Loucy (cell line): ENCODE results near the gene CACNA1H.

Source experiments
- H2AFZ ChIP-seq: fragments of 200-600 bp; sonication (generic); 2 replicates; pipeline ENCODE4 v1.6.0; 2016; ENCODE audit warnings: antibody characterized with exemption, mild to moderate bottlenecking, low read length, moderate library complexity
- H3F3A ChIP-seq: fragments of 200-600 bp; 2 replicates; pipeline ENCODE4 v1.6.0; 2016; ENCODE audit warnings: antibody characterized with exemption, low read depth, mild to moderate bottlenecking
- H3K27me3 ChIP-seq: fragments of 200-600 bp; sonication (generic); 2 replicates; pipeline ENCODE4 v1.6.1; 2014; ENCODE audit warnings: low read length, mild to moderate bottlenecking; ENCODE audit not compliant: insufficient read depth, poor library complexity, severe bottlenecking
- H3K36me3 ChIP-seq: fragments of 200-600 bp; sonication (generic); 2 replicates; pipeline ENCODE4 v1.6.1; 2016; ENCODE audit warnings: low read length; ENCODE audit not compliant: insufficient read depth
- H3K4me1 ChIP-seq: fragments of 200-600 bp; sonication (generic); 2 replicates; pipeline ENCODE4 v1.5.1; 2014; ENCODE audit warnings: low read length, mild to moderate bottlenecking; ENCODE audit not compliant: insufficient read depth, poor library complexity, severe bottlenecking
- H3K4me2 ChIP-seq: fragments of 200-600 bp; sonication (generic); 2 replicates; pipeline ENCODE4 v1.6.0; 2014; ENCODE audit warnings: antibody characterized with exemption, low read length, low read depth, mild to moderate bottlenecking; ENCODE audit not compliant: poor library complexity, severe bottlenecking
- H3K4me3 ChIP-seq: fragments of 200-600 bp; sonication (generic); 2 replicates; pipeline ENCODE4 v1.5.1; 2014; ENCODE audit warnings: low read length, mild to moderate bottlenecking, mixed read lengths; ENCODE audit not compliant: poor library complexity, severe bottlenecking
- H3K79me2 ChIP-seq: fragments of 200-600 bp; sonication (generic); 2 replicates; pipeline ENCODE4 v1.6.1; 2014; ENCODE audit warnings: low read length; ENCODE audit not compliant: insufficient read depth
- H3K9ac ChIP-seq: fragments of 200-600 bp; sonication (generic); 2 replicates; pipeline ENCODE4 v1.6.0; 2014; ENCODE audit warnings: mild to moderate bottlenecking, low read depth, low read length, moderate library complexity; ENCODE audit not compliant: poor library complexity, severe bottlenecking
- H3K9me2 ChIP-seq: fragments of 200-600 bp; sonication (generic); replicated peaks from 2 replicates; pipeline ENCODE4 v1.6.1; 2016; ENCODE audit warnings: low read depth, low read length, mixed read lengths
- H3K9me3 ChIP-seq: fragments of 200-600 bp; sonication (generic); 2 replicates; pipeline ENCODE4 v1.6.1; 2014; ENCODE audit warnings: mild to moderate bottlenecking, antibody characterized with exemption, low read length, low read depth; ENCODE audit not compliant: insufficient read depth
- H4K20me1 ChIP-seq: fragments of 200-600 bp; sonication (generic); 2 replicates; pipeline ENCODE4 v1.6.0; 2014; ENCODE audit warnings: antibody characterized with exemption, low read length, mild to moderate bottlenecking; ENCODE audit not compliant: insufficient read depth, poor library complexity, severe bottlenecking
- CTCF ChIP-seq: fragments of 200-600 bp; sonication (generic); conservative IDR thresholded peaks from 2 replicates; pipeline ENCODE4 v1.5.1; 2014; ENCODE audit warnings: mild to moderate bottlenecking, antibody characterized with exemption, low read length
- EZH2phosphoT487 ChIP-seq: fragments of 200-600 bp; IDR thresholded peaks from 2 replicates; pipeline ENCODE4 v1.6.1; 2018; ENCODE audit warnings: antibody characterized with exemption, mild to moderate bottlenecking, moderate library complexity, borderline replicate concordance

The CACNA1H gene

DNA sequence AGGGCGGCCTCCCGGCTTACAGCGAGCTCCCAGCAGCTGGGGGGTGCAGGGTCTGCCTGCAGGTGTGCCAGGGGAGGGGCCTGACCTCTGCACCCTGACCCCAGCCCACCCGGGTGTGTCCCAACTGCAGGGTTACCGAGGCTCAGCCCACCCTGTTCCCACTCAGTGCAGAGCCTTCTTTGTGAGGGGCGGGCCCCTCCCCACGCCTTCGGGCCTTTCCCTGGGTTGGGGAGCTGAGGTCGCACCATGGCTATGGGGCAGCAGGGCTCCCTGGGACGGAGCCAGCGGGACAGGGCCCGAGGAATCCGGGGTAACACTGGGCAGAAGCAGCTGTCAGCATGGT lies 17.1 kb downstream of the CACNA1H start:
- Histone ChIP-seq H3K9me2 (no peaks in the 10 kb centered on the region), H3K79me2 (no peaks in the 10 kb centered on the region), H3F3A (no peaks in the 10 kb centered on the region), H3K4me2 (no peak overlapping the region), H3K4me3 (no peak overlapping the region), H3K9ac (no peak overlapping the region), H3K36me3 (no peaks in the 10 kb centered on the region), H3K9me3 (no peaks in the 10 kb centered on the region; the same call in 1 of the 2 replicates), H3K4me1 (no peaks in the 10 kb centered on the region), H2AFZ (no peak overlapping the region), H4K20me1 (no peaks in the 10 kb centered on the region), H3K27me3 (no peaks in the 10 kb centered on the region)
- TF ChIP-seq CTCF (no peak), EZH2phosphoT487 (no peak)

- Histone ChIP-seq H3K9me3 (no peaks in the 10 kb centered on the region; the same call in 1 of the 2 replicates), H3K9me2 (no peaks in the 10 kb centered on the region), H4K20me1 (no peaks in the 10 kb centered on the region), H3K9ac (no peak overlapping the region), H3K79me2 (no peaks in the 10 kb centered on the region), H2AFZ (no peak overlapping the region), H3K36me3 (no peaks in the 10 kb centered on the region), H3K27me3 (no peaks in the 10 kb centered on the region), H3K4me1 (no peaks in the 10 kb centered on the region), H3K4me3 (no peak overlapping the region), H3F3A (no peaks in the 10 kb centered on the region), H3K4me2 (no peak overlapping the region)
- TF ChIP-seq CTCF (no peak), EZH2phosphoT487 (no peak)
Observed at GRCh38 chr16:1171001-1171400, 18.1 kb downstream of the CACNA1H start.

GRCh38 chr16:1171854-1172428 lies 19.0 kb downstream of the CACNA1H start:
- TF ChIP-seq CTCF (no peak), EZH2phosphoT487 (no peak)
- no peak overlapping the region for H3K4me3 ChIP-seq
- H3F3A ChIP-seq = no peaks in the 10 kb centered on the region
- no peaks in the 10 kb centered on the region for H3K79me2 ChIP-seq
- H3K9ac ChIP-seq = no peak overlapping the region
- H2AFZ ChIP-seq = no peak overlapping the region
- no peak overlapping the region for H3K4me2 ChIP-seq
- no peaks in the 10 kb centered on the region for H4K20me1 ChIP-seq
- no peaks in the 10 kb centered on the region for H3K36me3 ChIP-seq
- H3K9me2 ChIP-seq = no peaks in the 10 kb centered on the region
- H3K9me3 ChIP-seq = no peaks in the 10 kb centered on the region
- no peaks in the 10 kb centered on the region for H3K27me3 ChIP-seq
- H3K4me1 ChIP-seq = no peaks in the 10 kb centered on the region
